ENCODE results near the gene MAST3. TPM values are rescaled to one million over a fixed set of nuclear protein-coding genes. Genes with fewer than 3 reads are reported as not detected.

Gene MAST3
- total and polyA plus RNA-seq, 2 of the 13 experiments (the other 11 are each of a cell fraction or from before 2014, with no cell fraction given), result 4.1 to 4.6 TPM

GRCh38 chr19:18135712-18136584 lies 38.4 kb downstream of the MAST3 start (continued):
- TF ChIP-seq SNAPC4 (CRISPR knock-in tag; IDR thresholded peaks at IDR 0.05) (no peak), SUZ12 (IDR thresholded peaks at IDR 0.05; ENCODE audit: low read depth, low read length) (no peak), NBN (conservative IDR thresholded peaks at IDR 0.05) (no peak), ZBTB7A (CRISPR knock-in tag; IDR thresholded peaks at IDR 0.05) (no peak), ZNF746 (CRISPR knock-in tag; IDR thresholded peaks at IDR 0.05) (no peak), ZNF781 (CRISPR knock-in tag; IDR thresholded peaks at IDR 0.05; ENCODE audit: borderline replicate concordance, not compliant biosample characterization) (no peak), CERS6 (CRISPR knock-in tag; IDR thresholded peaks at IDR 0.05) (no peak), ZBTB25 (CRISPR knock-in tag; IDR thresholded peaks at IDR 0.05) (no peak; the same call in 1 of the 2 replicates), HDAC2 (CRISPR knock-in tag; IDR thresholded peaks at IDR 0.05) (peak; percentile 60), IKZF1 (IDR thresholded peaks at IDR 0.05) (no peak), ZNF572 (CRISPR knock-in tag; IDR thresholded peaks at IDR 0.05) (0 out of 2 replicates have a peak, but pooled peaks have one; percentile 30), SMAD3 (CRISPR knock-in tag; IDR thresholded peaks at IDR 0.05) (peak; percentile 74; the same call in 1 of the 2 replicates), MTA1 (CRISPR knock-in tag; IDR thresholded peaks at IDR 0.05; ENCODE audit: borderline replicate concordance) (no peak; the same call in 1 of the 2 replicates), CCAR2 (optimal IDR thresholded peaks at IDR 0.05; ENCODE audit: low read depth, low read length) (no peak), IRF2 (CRISPR knock-in tag; IDR thresholded peaks at IDR 0.05) (peak; percentile 73), ZNF3 (CRISPR knock-in tag; IDR thresholded peaks at IDR 0.05) (no peak), POLR2A (IDR thresholded peaks at IDR 0.05; ENCODE audit: insufficient read depth in 1 of 2, low read depth in 2 of 2, low read length in 2 of 2) (peak; percentile 64 to 71), ZSCAN29 (CRISPR knock-in tag; conservative IDR thresholded peaks at IDR 0.05) (no peak), ZNF879 (CRISPR knock-in tag; IDR thresholded peaks at IDR 0.05) (no peak), ZNF136 (CRISPR knock-in tag; IDR thresholded peaks at IDR 0.05; ENCODE audit: low read depth) (no peak; the same call in 1 of the 2 replicates), ATRX (CRISPR knock-in tag; IDR thresholded peaks at IDR 0.05; ENCODE audit: borderline replicate concordance) (no peak), JDP2 (CRISPR knock-in tag; IDR thresholded peaks at IDR 0.05; ENCODE audit: borderline replicate concordance) (no peak), ZNF446 (CRISPR knock-in tag; IDR thresholded peaks at IDR 0.05) (no peak), NKX3-1 (CRISPR knock-in tag; IDR thresholded peaks at IDR 0.05) (0 out of 2 replicates have a peak, but pooled peaks have one; percentile 47), RCOR2 (CRISPR knock-in tag; IDR thresholded peaks at IDR 0.05) (0 out of 2 replicates have a peak, but pooled peaks have one; percentile 46), ZNF260 (CRISPR knock-in tag; IDR thresholded peaks at IDR 0.05; ENCODE audit: borderline replicate concordance, low read depth) (no peak)

Measured in HepG2 (cell line).